Activated T-cell treated with anti-CD3 and anti-CD28 coated beads for 1 hour (primary cell): ENCODE results near the gene R3HDM1.
"Not testable (repeated sequence)": the region's sequence is repeated elsewhere in the genome, so short reads cannot be mapped to it uniquely, and the experiment has no call there.

Source experiments
- DNase-seq: peaks from one replicate; pipeline ENCODE4 v3.0.0-alpha.2; 2020; ENCODE audit warnings: low read depth

The R3HDM1 gene

DNA sequence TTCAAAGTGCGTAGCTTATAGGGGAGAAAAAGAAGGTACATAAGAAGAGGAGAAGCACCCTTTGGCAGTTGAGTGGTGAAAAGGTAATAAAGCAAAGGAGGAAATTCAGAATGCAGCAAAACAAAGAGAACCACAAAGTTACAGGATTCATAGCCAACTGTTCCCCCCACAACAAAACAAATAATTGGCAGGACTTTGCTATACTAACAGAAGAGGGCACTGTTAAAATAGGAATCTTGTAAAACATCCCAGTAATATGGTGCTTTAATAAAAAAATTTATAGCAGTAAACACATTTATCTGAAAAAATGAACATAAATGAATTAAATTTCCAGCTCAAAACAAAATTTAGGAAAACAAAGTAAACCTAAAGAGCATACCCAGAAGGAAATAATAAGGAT is 42.3 kb downstream of the R3HDM1 start:
- no peak for DNase-seq

DNA sequence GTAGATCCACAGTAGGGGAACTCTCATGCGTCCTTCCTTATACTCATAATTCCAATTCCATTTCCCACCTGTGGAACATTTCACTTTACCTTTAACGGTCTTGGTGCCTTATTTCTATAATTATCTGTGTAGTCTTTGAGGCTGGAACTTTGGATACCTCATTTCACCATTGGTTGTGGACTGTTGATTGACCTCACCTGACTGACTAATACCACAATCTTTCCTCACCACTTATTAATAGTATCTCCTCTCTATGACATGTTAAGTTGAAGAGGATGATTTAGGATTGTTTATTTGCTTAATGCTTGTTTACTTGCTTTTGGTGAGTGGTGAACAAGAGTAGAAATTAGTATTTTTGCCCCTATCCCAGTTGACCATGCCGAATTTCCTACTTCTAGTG is 50.0 kb downstream of the R3HDM1 start:
- DNase-seq, result no peak

DNA sequence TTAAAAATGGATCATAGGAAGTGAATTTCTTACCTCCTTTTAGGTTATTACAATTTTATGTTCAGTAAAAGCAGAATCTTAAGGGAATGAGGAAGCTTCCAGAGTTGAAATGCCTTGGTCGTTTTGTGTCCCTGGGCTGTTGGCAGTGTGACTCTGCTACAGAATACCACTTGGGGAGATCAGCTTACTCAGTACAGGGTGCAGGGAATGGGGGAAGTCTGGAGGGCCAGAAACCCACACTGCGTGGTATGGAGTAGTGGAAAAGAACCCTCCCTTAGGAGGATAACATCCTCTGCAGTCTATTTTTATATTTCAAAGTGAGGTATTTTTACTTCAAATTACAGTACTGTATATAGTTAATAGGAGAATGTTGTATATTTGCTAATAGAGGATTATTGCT is 51.1 kb downstream of the R3HDM1 start:
- DNase-seq, result no peak

DNA sequence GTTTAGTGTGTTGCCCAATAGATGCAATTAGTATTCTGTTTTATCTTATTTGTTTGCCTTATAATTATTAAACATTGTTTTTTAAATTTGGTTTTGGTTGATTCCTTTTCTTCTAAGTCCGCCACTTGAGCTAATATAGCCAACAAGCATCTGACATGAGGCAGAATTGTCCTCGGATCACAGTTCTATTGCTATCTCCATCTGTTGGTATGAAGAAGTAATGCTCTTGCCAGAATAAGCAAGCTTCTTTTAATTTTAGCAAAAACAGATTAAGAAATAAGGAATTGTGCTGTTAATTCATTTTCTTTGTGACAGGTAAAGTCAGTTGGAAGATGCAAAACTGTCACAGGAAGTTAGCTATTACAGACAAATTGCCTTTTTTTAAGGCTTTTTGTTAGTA is 54.3 kb downstream of the R3HDM1 start:
- no peak for DNase-seq

DNA sequence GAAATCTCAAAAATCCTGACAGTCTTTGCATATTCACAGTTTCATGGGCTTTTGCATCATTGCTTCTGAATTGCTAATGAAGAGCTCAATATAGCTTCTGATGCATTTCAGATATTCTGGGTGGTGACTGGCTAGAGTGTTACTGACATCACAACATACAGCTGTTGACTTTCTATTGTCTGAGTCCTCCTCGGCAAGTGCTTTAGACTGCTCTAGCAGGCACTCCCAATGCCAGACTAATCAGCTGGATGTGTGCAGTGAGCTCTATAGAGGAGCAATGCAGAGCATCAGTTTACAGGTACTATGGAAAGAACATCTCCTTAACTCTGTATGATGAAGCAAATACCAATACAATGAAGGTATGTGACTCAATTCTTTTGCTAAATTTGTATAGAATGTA is 54.9 kb downstream of the R3HDM1 start:
- DNase-seq, result no peak

DNA sequence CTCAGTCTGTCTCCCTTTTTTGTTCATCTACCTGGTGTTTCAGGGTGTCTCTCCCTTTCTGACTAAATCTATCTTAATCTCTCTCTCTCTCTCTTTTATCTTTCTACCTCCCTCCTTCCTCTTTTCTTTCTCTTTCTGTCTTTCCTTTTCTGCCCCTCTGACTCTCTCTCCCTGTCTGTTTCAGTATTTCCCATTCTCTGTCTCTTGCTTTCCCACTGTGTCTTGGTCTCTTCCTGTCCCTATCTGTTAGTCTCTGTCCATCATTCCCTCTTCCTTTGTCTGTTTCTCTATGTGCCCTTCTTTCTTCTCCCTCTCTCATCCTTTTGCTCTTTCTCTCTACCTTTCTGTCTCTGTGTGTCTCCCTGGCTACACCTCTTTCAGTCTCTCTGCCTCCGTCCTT is 56.7 kb downstream of the R3HDM1 start:
- no peak for DNase-seq

DNA sequence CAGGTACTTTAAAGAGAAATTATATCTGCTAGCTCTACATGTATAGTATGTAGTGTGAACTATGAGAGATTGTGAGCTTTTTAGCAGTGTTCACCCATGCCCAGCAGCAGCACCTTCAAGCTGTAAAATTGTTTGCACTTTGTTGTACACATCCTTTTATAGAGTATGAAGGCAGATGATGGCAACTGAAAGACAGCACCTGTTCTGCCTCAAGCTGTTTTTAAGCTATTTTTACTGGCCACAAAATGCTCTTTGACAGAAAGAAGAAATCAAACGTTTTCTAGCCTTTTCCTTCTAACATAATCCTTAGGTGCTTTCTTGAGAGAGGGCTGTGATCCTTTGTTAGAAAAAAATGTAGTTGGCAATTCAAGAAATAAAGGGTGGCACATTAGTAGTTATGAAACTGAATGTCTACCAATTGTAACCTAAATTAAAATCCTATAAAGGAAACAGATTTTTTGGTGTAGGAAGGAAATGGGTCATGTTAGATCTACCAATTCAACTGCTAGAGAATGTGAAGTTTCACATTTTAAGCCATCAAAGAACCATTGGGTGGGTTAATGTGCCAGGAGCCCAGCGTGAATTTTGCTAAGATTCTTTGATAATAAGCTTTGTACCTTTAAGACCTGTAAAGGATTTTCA is 59.5 kb downstream of the R3HDM1 start:
- DNase-seq, result no peak

DNA sequence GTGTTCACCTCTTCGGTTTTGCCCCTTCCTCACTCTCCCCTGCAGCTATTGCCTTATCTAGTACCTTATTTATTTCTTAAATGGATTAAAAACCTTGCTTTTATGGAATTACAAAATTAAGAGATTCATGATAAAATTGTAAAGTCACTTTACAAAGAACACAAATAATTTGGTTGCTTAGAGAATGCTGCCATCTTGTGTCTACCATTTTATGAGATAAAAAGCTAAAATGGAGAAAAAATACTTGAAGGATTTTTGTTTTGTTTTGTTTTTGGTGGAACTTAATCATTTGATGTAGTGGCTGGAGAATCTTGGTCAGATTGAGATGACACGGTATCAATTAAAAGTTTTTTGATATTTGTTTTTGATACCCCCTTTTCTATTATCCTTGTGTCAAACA is 69.6 kb downstream of the R3HDM1 start:
- no peak for DNase-seq

DNA sequence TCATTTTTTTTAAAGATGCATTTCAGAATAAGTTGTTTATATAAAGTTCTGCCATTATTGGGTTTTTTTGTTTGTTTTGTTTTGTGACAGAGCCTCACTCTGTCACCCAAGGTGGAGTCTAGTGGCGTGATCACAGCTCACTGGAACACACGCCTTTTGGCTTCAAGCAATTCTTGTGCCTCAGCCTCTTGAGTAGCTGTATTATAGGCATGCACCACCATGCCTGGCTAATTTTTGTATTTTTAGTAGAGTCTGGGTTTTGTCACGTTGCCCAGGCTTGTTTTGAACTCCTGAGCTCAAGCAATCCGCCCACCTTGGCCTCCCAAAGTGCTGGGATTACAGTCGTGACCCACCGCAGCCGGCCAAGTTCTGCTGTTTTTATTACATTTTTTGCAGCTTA is 72.3 kb downstream of the R3HDM1 start:
- no peak for DNase-seq

DNA sequence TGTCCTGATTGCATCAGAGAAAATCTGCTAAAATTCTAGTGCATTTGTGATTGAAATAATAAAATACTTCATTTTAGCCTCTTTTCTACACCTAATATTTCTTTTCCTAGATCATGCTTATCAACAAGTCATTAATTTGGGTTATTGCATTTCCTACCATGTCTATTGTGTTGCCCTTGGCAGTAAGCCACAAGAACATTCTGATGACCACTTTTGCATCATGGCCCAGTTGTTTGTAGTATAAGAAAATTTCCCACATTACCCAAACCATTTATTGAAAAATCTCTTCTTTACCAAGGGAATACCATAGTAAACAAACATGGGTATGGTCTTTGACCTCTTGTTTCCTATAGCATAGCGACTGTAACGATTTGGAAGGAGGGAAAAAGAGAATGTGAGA is 76.3 kb downstream of the R3HDM1 start:
- no peak for DNase-seq

DNA sequence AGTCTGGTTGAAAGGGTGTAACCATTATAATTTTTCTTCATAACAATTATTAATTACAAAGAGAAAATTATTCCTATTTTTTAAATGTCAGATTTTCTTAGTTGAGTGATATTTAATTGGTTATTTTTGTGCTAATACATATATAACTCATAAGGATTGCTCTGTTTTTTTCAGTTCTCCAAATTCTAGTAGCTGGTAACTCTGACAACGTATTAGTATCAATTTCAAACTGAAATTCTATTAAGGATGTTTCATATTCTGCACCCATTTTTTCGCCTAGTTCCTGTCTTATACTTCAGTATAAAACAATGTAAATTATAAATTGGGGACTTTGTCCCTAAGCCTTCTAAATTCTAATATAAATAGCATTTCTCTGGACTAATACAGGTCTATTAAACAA is 81.0 kb downstream of the R3HDM1 start:
- no peak for DNase-seq

DNA sequence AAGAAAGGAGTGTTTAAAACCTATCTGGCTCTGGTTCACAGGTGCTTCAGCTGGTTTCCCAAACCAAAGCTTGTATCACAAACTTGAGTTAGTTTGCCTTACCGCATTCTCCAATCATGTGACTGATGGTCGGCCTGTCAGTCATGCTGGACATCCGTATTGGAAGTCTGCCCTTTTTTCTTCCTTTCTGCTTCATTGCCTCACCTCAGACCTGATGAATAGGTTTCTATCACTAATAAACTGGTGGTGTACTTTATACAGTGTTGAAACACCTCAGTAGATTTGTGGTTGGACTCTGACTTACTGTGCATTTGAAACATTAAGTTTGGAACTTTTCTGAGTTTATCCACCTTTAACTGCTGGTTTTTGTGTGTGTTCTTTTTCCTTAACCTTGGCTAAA is 84.1 kb downstream of the R3HDM1 start:
- no peak for DNase-seq

DNA sequence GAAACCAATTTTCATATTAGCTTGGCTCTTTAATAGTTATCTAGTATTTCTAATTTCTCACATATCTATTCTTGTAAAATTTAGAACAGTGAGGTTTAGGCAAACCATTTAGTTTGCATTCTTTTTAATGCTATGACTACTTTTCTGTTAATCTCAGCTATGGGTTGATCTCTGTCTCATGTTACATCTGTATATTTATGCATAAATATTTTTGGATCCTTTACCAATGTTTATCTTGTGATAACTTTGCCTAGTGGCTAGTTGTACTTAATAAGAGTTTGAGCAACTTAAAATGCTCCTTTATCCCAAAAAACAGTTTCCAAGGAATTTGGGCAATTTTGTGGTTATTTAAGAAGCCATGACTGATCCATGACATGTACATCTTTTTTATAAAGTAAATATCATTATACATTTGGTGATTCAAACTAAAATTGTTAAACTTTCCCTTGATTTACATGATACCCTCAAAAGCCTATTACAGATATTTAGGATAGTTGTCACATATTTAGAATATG is 86.3 kb downstream of the R3HDM1 start:
- DNase-seq, result no peak

DNA sequence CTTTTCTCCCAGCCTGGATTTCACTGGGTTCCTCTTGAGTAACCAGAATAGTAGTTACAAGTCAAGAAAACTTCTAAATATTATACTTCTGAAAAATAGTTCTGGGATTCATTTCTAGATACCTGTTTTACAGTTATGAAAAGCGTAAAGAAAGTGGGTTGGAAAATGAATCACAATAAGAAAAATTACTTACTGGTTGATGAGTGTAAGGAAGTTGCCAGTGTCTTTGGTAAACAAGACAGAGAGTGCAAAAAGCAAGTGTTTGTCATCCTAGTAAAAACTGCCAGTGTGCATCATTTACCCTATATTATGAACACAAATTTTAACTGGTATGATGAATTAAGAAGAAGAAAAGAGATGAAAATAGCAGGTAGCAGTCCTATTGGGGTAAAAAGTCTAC is 88.9 kb downstream of the R3HDM1 start:
- DNase-seq, result no peak

DNA sequence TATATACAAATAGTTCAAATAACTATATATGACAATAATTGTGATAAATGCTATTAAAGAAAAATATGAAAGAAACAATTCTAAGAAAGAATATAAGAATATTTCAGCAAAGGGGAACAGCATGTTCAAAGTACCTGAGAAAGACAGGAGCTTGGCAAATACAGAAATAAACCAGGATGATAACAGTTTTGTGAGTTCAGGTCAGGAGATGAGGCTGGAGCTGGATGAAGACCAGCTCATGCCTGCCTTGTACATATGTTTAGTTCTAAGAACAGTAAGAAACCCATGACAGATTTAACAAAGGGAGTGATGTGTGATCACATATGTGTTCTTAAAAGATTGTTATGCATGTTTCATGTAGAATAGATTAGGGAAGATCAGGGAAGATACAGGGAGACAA is 98.2 kb downstream of the R3HDM1 start:
- DNase-seq, result no peak

DNA sequence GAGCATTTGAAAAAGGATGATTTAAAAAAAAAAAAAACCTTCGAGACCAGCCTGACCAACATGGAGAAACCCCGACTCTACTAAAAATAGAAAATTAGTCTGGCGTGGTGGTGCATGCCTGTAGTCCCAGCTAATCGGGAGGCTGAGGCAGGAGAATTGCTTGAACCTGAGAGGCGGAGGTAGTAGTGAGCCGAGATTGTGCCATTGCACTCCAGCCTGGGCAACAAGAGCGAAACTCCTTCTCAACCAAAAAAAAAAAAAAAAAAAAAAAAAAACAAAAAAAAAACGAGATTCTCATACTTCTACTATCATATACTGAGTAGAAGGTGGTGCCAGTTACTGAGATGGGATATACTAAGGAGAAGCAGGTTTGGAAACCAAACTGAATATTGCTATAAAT is 98.8 kb downstream of the R3HDM1 start:
- not testable (repeated sequence) for DNase-seq

DNA sequence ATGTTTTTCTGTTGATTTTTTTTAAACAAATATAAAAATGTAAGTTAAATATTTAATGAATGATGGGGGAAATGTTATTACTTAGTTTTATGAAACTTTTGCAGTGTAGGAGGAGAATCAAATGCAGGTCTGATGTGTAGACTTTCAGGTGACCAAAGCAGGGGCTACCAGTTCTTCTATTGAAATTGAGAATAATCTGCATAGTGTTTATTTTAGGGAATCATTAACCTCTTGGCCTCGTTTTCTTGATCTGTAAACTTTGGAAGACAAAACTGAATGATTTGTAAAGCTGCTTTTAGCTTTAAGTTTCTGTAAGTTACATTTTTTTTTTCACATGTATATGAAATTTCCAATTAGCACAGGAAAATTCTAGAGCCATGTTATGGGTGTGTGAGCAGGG is 99.2 kb downstream of the R3HDM1 start:
- DNase-seq, result no peak

DNA sequence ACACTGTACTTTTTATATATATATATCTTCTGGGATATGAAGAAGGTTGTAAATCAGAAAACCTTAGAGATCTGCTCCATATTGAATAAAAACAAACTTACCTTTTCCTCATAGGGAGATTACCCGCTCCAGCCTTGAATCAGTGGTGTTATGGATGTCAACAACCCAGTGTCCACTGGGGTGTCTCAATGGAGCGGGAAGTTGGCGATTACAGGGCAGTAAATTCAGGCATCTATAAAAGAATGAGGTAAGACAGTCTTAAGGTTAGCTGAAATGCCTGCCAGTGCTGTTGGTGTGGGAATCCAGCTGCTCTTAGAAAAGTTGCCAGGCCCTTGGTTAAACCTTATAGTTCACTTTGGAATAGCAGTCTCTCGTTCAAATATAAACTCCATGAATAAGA is 102.3 kb downstream of the R3HDM1 start:
- no peak for DNase-seq

DNA sequence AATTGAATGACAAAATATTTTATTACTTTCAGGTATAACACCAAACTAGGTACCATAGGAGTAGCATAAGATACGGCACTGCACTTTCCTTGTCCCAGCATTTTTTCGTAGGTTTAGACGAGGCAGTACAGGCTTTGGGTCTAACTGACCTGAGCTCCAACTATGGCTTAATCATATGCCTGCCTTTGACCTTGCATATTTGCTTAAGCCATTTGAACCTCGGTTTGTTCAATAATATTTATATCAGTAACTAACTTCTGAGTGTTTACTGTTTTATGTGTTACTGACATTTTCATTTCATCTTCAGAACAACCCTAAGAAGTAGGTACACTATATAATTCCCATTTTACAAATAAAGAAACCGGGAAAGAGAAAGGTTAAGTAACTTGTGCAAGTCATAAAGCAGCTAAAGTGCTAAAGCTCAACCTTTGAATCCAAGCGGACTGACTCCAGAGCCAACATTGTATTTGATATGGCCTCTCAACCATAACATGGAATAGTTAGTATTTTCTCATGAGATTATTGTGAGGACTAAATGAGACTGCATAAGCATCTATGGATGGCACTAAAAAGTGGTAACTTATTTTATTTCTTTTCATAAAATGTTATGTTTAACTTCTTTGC is 104.0 kb downstream of the R3HDM1 start:
- no peak for DNase-seq

DNA sequence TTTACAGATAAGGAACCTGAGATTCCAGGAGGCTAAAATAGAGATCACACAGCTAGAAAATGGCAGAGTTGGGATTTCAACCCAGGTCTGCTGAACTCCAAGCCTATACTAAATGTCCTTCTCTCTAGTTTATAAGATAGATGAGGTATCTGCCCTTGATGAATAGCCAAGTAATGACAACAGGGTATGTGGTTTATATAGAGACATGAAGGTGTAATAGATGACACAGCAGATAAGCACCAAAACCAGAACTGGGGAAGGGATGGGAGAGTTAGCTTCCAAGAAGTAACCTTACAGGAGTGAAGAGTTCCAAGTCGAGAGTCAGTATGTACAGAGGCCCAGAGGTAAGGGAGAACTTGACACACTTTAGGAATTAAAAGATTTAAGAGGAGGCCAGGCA is 105.7 kb downstream of the R3HDM1 start:
- no peak for DNase-seq

DNA sequence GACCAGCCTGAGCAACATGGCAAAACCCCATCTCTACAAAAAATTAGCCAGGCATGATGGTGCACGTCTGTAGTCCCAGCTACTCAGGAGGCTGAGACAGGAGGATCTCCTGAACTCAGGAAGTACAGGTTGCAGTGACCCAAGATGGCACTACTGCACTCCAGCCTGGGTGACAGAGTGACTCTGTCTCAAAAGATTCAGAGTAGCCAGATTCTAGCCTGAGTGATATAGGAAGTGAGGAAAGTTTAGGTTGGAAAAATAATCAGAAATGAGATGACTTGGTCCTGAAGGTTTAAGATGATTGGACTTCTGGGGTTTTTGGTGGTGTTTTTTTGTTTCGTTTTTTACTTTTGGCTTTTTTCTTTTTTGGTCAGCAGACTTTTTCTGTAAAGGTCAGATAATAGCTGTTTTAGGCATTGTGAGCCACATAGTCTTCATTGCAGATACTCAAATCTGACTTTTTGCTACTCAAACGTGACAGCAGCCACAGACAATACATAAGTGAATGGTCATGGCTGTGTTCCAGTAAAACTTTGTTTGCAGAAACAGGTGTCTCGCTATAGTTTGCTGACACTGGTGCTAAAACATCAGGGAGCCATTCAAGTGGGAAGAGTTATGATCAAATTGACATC is 106.3 kb downstream of the R3HDM1 start:
- no peak for DNase-seq

DNA sequence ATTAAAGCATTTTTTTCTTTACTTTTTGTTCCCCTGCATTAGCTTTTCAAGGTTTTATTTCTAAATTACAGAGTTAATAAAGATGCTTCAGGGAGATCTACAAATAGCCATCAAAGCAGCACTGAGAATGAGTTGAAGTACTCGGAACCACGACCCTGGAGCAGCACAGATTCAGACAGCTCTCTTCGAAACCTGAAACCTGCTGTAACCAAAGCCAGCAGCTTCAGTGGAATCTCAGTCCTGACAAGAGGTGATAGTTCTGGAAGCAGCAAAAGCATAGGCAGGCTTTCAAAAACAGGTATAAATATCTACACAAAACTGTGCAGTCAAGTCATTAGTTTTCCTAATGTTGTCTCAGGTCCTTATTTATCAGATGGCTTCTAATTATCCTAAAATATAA is 107.5 kb downstream of the R3HDM1 start:
- no peak for DNase-seq

DNA sequence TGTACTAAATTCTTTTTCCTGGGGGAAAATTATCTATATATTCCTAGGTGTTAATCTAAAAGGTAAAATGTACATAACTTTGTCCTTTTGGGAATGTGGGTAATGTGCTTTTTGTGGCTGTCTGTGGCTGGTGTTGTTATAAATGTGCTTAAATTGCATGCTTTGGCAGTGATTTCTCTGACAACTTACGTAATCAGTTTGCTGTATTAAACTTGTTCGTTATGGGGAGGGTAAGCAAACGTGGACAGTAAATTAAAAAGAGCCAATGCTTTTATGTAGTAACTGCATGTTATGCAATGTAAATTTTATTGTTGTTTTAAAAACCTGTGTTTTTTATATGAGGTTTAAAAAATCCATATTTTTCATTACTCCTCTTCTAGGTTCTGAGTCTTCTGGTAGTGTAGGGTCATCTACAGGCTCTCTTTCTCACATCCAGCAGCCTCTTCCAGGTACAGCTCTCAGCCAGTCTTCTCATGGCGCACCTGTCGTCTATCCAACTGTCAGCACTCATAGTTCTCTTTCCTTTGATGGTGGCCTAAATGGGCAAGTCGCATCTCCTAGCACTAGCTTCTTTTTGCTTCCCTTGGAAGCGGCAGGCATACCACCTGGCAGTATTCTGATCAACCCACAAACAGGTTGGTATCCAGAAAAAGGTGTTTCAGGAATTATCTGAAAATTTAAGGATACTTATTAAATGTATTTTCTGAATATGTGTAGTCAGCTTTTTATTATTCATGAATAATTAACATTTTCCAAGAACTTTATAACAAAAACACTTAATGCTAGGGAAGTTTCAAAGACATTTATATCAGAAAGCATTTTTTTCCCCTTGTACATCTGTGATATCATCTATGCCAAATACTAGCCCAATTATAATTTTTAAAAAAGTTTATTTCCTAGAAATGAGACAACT is 110.1 kb downstream of the R3HDM1 start:
- no peak for DNase-seq
